Mesothelial cell of epicardium (in vitro differentiated cells): ENCODE measurements around the gene ATP10B. TPM values are rescaled to one million over a fixed set of nuclear protein-coding genes. Genes with fewer than 3 reads are reported as not detected.

Source experiments
- DNase-seq, 2 experiments: peaks; one replicate each; pipeline ENCODE4 v3.0.0; 2021; ENCODE audit warnings: low spot score in 2 of 2; ENCODE audit not compliant: unreplicated experiment in 2 of 2
- H3K27ac Mint-ChIP-seq: 2 replicates; pipeline ENCODE4 v1.8.0; 2021; ENCODE audit warnings: mixed read lengths
- H3K27me3 Mint-ChIP-seq: 2 replicates; pipeline ENCODE4 v1.8.0; 2021; ENCODE audit warnings: low read depth, mixed read lengths
- H3K36me3 Mint-ChIP-seq: 2 replicates; pipeline ENCODE4 v1.8.0; 2021; ENCODE audit warnings: mixed read lengths
- H3K4me1 Mint-ChIP-seq: 2 replicates; pipeline ENCODE4 v1.8.0; 2021; ENCODE audit warnings: mixed read lengths
- H3K4me3 Mint-ChIP-seq: 2 replicates; pipeline ENCODE4 v1.8.0; 2021; ENCODE audit warnings: mild to moderate bottlenecking, moderate library complexity, mixed read lengths
- H3K9me3 Mint-ChIP-seq: 2 replicates; pipeline ENCODE4 v1.8.0; 2021; ENCODE audit warnings: mixed read lengths
- CTCF ChIP-seq: fragments of 200-600 bp; sonication (generic); IDR thresholded peaks from one replicate; pipeline ENCODE4 v1.5.0; 2021; ENCODE audit warnings: antibody characterized with exemption; ENCODE audit not compliant: unreplicated experiment
- total RNA-seq: library from RNA; stranded (reverse); gene quantifications from 3 replicates; pipeline ENCODE4 v1.2.1, GENCODE V29; 2021

Gene ATP10B
- total RNA-seq, 1 donor from 2014 or later = not detected

GRCh38 chr5:160520609-160521391 lies 331.2 kb downstream of the ATP10B start:
- Mint-ChIP-seq H3K4me1 (no peaks in the 10 kb centered on the region), H3K9me3 (no peaks in the 10 kb centered on the region), H3K27me3 (peaks cover 2% of the 10 kb centered on the region), H3K27ac (no peak overlapping the region), H3K36me3 (no peaks in the 10 kb centered on the region), H3K4me3 (no peak overlapping the region)
- DNase-seq = no peak
- TF ChIP-seq CTCF = no peak

DNA sequence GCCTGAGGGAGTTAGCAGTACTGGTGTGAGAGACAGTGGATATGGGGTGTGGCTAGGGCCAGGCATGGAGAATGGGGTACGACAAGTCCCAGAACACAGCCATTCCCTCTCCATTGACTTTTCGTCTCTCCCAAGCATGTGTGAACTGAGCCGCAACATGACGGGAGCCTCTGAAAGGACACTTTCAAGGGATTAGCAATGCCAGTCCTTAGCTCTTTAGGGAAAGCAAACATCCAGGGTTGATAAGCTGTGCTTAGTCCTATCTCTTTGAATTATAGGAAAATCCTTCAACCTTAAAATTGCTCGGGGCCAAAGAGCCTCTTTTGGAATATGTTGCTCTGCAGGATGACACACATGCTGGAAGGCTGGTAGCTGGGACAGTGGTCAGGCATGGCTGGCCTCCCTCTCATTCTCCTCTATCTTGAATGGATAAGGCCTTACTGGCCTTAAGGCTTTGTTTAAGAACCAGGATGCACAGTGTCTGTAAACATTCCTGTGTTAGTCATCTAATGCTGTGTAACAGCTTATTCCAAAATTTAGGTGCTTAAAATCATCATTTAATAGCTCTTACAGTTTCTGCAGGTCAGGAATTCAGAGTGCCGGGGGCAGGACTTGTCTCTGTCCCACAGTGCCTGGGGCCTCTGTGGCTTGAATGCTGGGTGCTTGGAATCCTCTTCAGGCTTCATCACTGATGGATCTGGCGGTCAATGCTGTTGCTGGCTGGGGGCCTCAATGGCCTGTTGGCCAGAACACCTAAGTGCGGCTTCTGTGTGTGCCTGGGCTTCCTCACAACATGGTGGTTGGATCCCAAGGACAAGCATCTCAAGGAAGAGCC lies 335.1 kb downstream of the ATP10B start:
- no peak for TF ChIP-seq CTCF
- Mint-ChIP-seq H3K27ac (no peak overlapping the region), H3K4me3 (no peak overlapping the region), H3K27me3 (peaks cover 8% of the 10 kb centered on the region), H3K4me1 (no peaks in the 10 kb centered on the region), H3K9me3 (no peaks in the 10 kb centered on the region), H3K36me3 (no peaks in the 10 kb centered on the region)
- no peak for DNase-seq

- Mint-ChIP-seq H3K9me3 (no peaks in the 10 kb centered on the region), H3K27me3 (peaks cover 13% of the 10 kb centered on the region), H3K4me3 (no peak overlapping the region), H3K4me1 (no peaks in the 10 kb centered on the region), H3K27ac (no peak overlapping the region), H3K36me3 (no peaks in the 10 kb centered on the region)
- DNase-seq = no peak
- TF ChIP-seq CTCF = no peak
These were observed 337.1 kb downstream of the ATP10B start for GRCh38 chr5:160514866-160515265.

DNA sequence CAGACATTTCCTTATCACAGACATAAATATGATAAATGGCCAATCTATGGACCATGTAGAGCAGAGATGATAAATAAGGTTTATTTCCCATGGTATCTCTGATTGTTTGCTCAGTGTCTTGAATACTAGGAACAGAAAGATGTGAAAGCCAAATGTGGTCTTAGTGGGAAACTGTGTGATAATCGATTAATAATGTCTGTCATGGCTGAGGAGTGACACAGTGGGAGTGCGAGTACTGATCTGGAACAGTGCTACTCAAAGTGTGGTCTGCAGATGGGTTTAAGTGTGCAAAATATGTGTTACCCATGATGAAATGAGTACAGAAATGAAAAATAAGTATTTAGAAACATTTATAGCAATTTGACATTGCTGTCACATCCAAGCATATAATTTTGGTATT lies 337.8 kb downstream of the ATP10B start:
- Mint-ChIP-seq H3K4me3 (no peak overlapping the region), H3K9me3 (no peaks in the 10 kb centered on the region), H3K36me3 (no peaks in the 10 kb centered on the region), H3K27ac (no peak overlapping the region), H3K4me1 (peaks cover 2% of the 10 kb centered on the region), H3K27me3 (peaks cover 15% of the 10 kb centered on the region)
- DNase-seq = no peak
- no peak for TF ChIP-seq CTCF

- Mint-ChIP-seq H3K4me1 (peaks cover 5% of the 10 kb centered on the region), H3K27ac (no peak overlapping the region), H3K9me3 (no peaks in the 10 kb centered on the region), H3K36me3 (no peaks in the 10 kb centered on the region), H3K27me3 (peaks cover 18% of the 10 kb centered on the region), H3K4me3 (no peak overlapping the region)
- DNase-seq = no peak
- TF ChIP-seq CTCF = no peak
These were observed 338.5 kb downstream of the ATP10B start for GRCh38 chr5:160513485-160513884.
